ENCODE data around the gene OPCML. TPM values are rescaled to one million over a fixed set of nuclear protein-coding genes. Genes with fewer than 3 reads are reported as not detected.

The OPCML gene
- total RNA-seq, 4 donors from 2014 or later: 0.06 to 0.83 (median 0.24) TPM

DNA sequence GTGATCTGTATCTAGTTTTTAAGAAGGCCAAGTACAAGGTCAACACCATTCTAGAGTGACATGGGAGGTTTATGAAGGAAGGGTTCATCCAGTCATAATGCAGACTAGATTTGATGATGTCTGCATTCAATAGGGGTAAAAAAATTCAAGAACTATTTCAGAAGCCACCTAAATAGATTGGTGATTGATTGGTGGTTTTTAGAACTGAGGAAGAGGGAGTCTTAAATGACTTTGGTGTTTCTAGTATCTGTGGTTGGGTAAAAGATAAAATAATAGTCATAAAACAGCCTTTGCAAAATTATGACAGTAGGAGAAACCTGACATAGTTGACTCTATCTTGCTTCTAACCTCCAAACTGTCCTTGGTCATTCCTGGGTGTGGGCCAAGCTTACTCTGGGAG is 114.1 kb downstream of the OPCML start:
- no peaks in the 10 kb centered on the region for H3K4me1 ChIP-seq
- H3K36me3 ChIP-seq: no peaks in the 10 kb centered on the region
- no peak for TF ChIP-seq POLR2A (IDR thresholded peaks at IDR 0.05; ENCODE audit: low read depth)
- TF ChIP-seq, protein P1, sequence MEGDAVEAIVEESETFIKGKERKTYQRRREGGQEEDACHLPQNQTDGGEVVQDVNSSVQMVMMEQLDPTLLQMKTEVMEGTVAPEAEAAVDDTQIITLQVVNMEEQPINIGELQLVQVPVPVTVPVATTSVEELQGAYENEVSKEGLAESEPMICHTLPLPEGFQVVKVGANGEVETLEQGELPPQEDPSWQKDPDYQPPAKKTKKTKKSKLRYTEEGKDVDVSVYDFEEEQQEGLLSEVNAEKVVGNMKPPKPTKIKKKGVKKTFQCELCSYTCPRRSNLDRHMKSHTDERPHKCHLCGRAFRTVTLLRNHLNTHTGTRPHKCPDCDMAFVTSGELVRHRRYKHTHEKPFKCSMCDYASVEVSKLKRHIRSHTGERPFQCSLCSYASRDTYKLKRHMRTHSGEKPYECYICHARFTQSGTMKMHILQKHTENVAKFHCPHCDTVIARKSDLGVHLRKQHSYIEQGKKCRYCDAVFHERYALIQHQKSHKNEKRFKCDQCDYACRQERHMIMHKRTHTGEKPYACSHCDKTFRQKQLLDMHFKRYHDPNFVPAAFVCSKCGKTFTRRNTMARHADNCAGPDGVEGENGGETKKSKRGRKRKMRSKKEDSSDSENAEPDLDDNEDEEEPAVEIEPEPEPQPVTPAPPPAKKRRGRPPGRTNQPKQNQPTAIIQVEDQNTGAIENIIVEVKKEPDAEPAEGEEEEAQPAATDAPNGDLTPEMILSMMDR (IDR thresholded peaks at IDR 0.05): no peak
- TF ChIP-seq EP300 (IDR thresholded peaks at IDR 0.05): no peak
- TF ChIP-seq POLR2AphosphoS5 (IDR thresholded peaks at IDR 0.05): no peak
- intact Hi-C loops (cut with DNase I): no loop called here
- H3K27ac ChIP-seq (replicated peaks in 1 of 4): no peak overlapping the region
- H3K4me3 ChIP-seq: no peak overlapping the region
- peaks cover 0 to 4% (median 0%) of the 10 kb centered on the region in 4 donors for H3K9me3 ChIP-seq
- no peaks in the 10 kb centered on the region for H3K27me3 ChIP-seq
- DNase-seq (ENCODE audit: extremely low spot score): no peak

DNA sequence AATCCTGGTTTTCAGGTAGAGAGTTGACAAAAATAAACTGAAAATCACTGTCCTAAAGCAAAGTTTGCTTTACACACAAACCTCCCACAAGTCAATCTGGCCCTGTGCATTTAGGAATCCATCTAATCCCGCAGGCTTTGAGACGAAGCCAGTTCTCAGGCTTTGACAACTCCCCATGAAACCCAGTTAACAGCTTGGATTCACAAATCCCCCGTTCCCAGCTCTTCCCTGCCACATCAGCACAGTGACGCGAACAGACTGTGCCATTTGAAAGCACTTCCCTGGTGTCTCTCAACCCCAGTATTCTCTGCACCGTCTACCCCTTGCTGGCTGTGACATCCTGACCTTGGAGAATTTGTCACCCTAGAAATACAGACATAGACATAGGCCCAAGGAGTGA is 117.8 kb downstream of the OPCML start:
- WGBS: 74% methylated on average over 6 of the region's 6 CpGs
- intact Hi-C loops (cut with DNase I): no loop called here
- no peak overlapping the region for H3K4me3 ChIP-seq
- DNase-seq (ENCODE audit: extremely low spot score): no peak
- H3K27ac ChIP-seq (replicated peaks in 1 of 4): no peak overlapping the region
- H3K9me3 ChIP-seq: peaks cover 0 to 4% (median 0%) of the 10 kb centered on the region in 4 donors
- no peaks in the 10 kb centered on the region for H3K36me3 ChIP-seq
- no peaks in the 10 kb centered on the region for H3K4me1 ChIP-seq
- TF ChIP-seq EP300 (IDR thresholded peaks at IDR 0.05): no peak
- TF ChIP-seq POLR2AphosphoS5 (IDR thresholded peaks at IDR 0.05): no peak
- TF ChIP-seq, protein P1 (IDR thresholded peaks at IDR 0.05): no peak
- no peak for TF ChIP-seq POLR2A (IDR thresholded peaks at IDR 0.05; ENCODE audit: low read depth)
- H3K27me3 ChIP-seq: no peaks in the 10 kb centered on the region

DNA sequence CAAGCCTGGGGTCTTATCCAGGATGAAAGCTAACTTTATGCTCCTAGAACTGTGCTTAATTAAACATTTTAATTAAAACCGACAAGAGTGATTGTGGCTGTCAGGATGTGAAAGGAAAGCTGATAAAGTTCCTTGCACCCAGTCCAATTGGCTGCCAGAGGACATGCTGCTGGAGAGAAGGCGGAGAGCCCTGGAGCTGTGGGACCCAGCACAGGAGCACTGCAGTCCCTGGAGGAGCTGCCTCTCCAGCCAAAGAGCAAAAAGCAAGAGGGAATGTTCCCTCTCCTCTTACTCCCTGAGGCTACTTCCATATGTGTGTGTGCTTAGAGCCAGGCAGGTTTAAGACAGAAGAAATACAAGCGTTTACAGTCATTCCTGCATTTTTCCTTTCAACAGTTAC is 118.6 kb downstream of the OPCML start:
- DNase-seq (ENCODE audit: extremely low spot score): no peak
- H3K4me3 ChIP-seq: no peak overlapping the region
- 80% methylated on average over 3 of the region's 3 CpGs for WGBS
- intact Hi-C loops (cut with DNase I): no loop called here
- TF ChIP-seq, protein P1 (IDR thresholded peaks at IDR 0.05): no peak
- no peak for TF ChIP-seq POLR2AphosphoS5 (IDR thresholded peaks at IDR 0.05)
- TF ChIP-seq EP300 (IDR thresholded peaks at IDR 0.05): no peak
- no peak for TF ChIP-seq POLR2A (IDR thresholded peaks at IDR 0.05; ENCODE audit: low read depth)
- H3K4me1 ChIP-seq: no peaks in the 10 kb centered on the region
- H3K27me3 ChIP-seq: no peaks in the 10 kb centered on the region
- H3K27ac ChIP-seq (replicated peaks in 1 of 4): no peak overlapping the region
- no peaks in the 10 kb centered on the region for H3K36me3 ChIP-seq
- peaks cover 0 to under 1% (median 0%) of the 10 kb centered on the region in 4 donors for H3K9me3 ChIP-seq

DNA sequence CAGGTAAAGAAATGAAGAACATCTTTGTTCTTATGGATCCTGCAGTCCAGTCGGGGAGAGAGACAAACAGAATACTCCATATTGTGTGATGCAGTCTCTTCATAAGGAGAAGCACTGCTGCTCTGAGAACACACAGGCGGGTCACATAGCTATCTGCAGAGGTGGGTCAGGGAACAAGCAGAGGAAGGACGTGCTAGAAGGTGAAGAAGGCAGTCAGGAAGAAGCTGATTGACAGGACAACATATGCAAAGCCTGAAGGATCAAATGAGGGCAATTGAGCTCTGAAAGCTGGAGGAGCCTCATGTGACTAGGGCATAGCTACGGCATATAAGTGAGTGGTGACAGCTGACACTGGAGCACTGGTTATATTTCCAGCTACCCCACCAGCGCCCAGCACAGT is 122.5 kb downstream of the OPCML start:
- Histone ChIP-seq H3K36me3 (no peaks in the 10 kb centered on the region), H3K4me1 (no peaks in the 10 kb centered on the region), H3K27me3 (no peaks in the 10 kb centered on the region), H3K27ac (replicated peaks in 1 of 4) (no peak overlapping the region), H3K9me3 (no peaks in the 10 kb centered on the region), H3K4me3 (no peak overlapping the region)
- WGBS: 66% methylated on average over 5 of the region's 5 CpGs
- TF ChIP-seq, protein P1 (IDR thresholded peaks at IDR 0.05): no peak
- TF ChIP-seq EP300 (IDR thresholded peaks at IDR 0.05): no peak
- no peak for TF ChIP-seq POLR2A (IDR thresholded peaks at IDR 0.05; ENCODE audit: low read depth)
- TF ChIP-seq POLR2AphosphoS5 (IDR thresholded peaks at IDR 0.05): no peak
- intact Hi-C loops (cut with DNase I): no loop called here
- peak; percentile 77 for DNase-seq (ENCODE audit: extremely low spot score)

DNA sequence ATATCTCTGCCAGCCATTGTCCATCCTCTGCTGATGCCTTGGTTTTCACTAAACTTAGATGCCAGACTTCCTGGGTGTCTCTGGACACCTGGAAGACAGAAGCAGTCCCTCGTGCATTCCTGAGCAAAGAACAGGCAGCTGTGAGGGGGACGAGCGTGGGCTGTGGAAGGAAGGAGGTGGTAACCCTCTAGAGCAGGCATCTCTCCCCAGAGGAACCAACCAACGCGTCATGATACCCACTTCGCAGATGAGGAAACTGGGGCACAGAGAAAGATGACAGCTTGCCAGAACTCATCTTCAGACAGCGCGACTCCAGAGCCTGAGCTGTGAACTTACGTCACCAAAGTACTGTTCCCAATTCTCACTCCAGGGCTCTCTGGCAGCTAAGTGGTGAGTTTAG is 123.4 kb downstream of the OPCML start:
- Histone ChIP-seq H3K27ac (replicated peaks in 1 of 4) (no peak overlapping the region), H3K4me3 (no peak overlapping the region), H3K27me3 (no peaks in the 10 kb centered on the region), H3K9me3 (no peaks in the 10 kb centered on the region), H3K36me3 (no peaks in the 10 kb centered on the region), H3K4me1 (no peaks in the 10 kb centered on the region)
- DNase-seq (ENCODE audit: extremely low spot score): peak; percentile 78
- intact Hi-C loops (cut with DNase I): no loop called here
- no peak for TF ChIP-seq EP300 (IDR thresholded peaks at IDR 0.05)
- WGBS: 72% methylated on average over 9 of the region's 9 CpGs

Measured in esophagus muscularis mucosa (tissue), 4 donors.